Stimulated activated CD4-positive, alpha-beta T cell treated with anti-CD3 and anti-CD28 coated beads, Interleukin-15, amount 100 ng/mL, for 24 hours (primary cell): Measurements from ENCODE around the gene BICC1.

ENCODE experiments used
- DNase-seq: peaks from one replicate; pipeline ENCODE4 v3.0.0-alpha.2; 2020

The BICC1 gene

DNA sequence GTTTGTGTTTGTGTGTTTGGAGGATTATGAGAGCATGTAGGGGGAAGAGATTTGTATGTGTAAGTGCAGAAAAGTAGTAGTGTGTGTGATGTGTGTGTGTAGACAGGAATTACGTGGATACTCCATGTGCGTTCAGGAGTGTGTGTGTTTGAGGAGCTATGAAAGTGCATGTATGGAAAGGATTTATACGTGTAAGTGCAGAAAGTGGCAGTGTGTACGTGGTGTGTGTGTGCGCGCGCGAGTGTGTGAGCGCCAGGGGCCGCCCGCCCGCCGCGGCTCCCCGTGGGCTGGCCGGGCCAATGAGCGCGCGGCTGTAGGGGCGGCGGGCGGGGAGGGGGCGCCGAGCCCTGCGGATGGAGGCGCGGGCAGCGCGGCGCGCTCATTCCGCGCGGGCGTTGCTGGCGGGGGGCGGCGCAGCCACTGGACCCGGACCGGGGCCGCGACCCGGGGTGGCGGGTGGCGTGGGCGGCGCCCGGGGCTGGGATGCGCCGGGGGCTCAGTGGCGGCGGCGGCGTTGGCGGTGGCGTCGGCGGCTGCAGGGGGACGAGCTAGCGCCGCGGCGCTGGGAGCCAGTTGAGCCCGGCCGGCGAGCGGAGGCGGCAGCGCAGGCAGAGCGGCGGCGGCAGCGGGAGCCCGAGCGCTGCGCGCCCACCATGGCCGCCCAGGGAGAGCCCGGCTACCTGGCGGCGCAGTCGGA is at the start of gene BICC1:
BICC1 (plus strand) TSS at position 382 of the 697 bp plus-strand sequence; CDS start at position 654, 272 bp downstream.
- DNase-seq = peak; percentile 24

- DNase-seq = no peak
Measured at GRCh38 chr10:58464956-58465355, 47.7 kb upstream of the BICC1 start.

- no peak for DNase-seq
Measured at GRCh38 chr10:58465629-58466028, 47.0 kb upstream of the BICC1 start.

DNA sequence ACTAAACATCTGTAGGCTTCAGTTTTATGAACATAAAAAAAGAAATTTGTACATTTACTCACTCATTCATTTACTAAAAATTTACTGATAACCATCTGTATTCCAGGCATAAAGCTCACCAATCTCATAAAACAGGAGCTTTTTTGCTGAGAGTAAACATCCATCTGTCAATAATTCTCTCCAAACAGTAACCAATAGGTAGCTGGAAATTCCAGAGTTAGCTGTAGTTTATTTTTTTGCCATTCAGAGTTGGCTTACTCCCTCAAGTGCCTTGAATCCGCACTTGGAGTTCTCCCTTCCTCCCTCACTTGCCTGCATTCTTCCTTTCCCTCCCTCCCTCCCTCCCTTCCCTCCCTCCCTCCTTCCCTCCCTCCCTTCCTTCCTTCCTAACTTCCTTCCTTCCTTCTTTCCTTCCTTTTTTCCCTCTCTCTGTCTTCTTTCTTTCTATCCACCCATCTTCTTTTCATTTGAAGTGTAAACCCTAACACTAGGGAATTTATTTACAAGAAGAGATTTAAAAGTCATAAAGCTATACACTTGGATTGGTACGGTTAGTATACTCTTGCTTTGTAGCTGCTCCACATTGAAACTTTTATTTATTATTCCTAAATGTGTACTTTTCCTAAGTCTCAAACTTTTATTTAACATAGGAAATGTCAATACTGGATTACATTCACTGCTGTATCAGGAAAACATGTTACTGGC is 44.6 kb upstream of the BICC1 start:
- no peak for DNase-seq

DNA sequence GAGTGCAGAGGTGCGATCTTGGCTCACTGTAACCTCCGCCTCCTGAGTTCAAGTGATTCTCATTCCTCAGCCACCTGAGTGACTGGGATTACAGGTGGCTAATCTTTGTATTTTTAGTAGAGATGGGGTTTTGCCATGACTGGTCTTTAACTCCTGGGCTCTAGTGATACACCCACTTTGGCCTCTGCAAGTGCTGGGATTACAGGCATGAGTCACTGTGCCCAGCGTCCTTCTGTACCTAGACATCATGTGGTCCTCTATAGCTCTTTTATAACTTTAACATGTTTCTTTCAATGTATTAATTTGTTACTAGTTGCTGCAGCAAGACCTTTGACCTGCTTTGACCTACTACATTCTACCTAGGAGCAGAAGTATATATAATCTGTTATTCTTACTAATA is 38.7 kb upstream of the BICC1 start:
- DNase-seq = no peak

DNA sequence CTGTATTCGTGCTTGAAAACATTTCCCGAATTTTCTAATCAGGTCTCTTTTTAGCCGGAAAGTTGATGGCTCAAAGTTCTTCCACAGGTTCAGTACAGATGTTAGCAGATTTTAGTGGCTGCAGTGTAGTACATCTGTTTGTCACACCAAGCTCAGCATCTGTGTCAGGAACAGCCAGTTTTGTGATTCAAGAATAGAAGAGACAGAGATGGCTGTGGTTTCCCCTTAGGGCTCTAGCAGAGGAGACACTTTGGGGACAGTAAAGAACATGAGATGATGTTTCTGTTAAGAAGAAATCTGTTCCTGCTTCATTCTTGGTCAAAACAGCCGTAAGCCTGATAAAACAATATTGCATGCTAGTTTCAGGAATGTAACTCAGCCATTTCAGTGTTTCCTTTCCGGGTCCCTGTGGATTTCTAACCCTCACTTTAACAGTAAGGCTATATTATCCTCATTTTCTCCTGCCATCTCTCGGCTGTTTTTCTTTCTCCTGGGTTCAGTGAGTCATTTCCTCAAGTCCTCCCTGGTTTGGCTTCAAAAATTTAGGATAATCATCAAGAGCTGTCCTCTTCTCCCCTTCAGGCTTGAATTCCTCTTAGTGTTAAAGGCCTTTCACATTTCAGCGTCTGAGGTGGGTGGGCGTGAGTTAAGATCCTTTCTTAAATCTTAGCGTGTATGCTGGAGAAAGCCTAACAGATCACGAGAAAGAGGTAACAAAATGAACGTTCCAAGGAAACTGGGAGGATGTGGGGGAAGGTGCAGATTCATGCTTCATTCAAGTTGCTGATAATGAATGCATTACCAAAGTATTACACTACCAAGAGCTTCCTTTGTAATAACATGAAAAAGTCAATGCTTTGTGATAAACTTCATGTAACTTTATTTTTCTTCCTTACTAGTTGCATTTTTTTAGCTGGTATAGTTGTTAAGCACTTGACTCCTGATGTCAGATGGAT is 37.1 kb upstream of the BICC1 start:
- no peak for DNase-seq

DNA sequence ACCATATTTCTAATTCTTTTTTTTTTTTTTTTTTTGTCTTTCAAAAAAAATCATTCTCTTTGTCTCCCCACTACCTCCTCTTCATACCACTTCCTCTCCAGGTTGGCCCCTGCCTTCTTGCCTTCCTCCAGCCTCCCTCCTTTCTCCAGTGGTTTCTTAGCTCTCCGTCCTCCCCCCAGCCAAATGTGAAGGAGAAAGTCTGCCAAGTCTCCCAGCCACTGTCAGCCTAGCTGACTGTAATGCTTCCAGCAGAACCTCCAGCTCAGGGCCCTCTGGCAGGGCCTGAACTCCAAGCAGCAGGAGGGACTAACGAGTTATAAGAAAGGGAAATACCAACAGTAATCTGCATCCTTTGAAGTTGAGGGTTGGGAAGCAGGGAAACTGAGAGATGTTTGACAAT is 35.5 kb upstream of the BICC1 start:
- no peak for DNase-seq

- DNase-seq = no peak
Measured at GRCh38 chr10:58477902-58478301, 34.8 kb upstream of the BICC1 start.

DNA sequence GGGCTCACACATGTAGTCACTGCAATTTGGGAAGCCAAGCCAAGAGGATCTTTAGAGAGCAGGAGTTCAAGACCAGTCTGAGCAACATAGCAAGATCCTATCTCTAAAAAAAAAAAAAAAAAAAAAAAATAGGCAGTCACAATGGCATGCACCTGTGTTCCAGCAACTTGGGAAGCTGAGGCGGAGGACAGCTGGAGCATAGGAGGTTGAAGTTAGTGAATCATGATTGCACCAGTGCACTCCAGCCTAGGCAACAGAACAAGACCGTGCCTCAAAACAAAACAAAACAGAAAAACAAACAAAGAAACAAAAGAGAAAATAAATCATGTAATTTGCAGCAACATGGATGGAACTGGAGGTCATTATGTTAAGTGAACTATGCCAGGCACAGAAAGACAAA is 33.6 kb upstream of the BICC1 start:
- no peak for DNase-seq

- no peak for DNase-seq
Measured at GRCh38 chr10:58480321-58480720, 32.4 kb upstream of the BICC1 start.

DNA sequence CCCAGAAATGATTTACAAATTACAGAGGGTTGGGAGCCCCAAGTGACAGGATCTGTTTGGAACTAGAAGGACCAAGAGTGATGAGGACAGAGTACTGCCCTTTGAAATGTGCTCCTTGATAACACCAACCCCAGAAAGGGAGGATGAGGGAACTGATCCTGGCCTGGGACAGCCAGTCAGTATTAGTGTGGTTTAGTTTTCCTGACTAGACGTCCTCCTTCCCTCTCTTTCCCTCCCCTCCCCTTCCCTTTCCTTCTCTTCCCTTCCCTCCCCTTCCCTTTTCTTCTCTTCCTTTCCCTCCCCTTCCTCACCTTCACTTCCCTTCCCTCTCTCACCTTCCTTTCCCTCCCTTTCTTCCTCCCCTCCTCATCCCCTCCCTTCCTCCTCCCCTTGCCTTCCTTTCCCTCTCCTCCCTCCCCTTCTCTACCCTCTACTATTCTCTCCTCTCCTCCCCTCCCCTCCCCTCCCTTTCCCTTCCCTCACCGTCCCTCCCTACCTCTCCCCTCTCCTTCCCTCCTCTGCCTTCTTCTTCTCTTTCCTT is 31.0 kb upstream of the BICC1 start:
- DNase-seq = no peak

GRCh38 chr10:58486821-58487220 is 25.9 kb upstream of the BICC1 start:
- DNase-seq = no peak

DNA sequence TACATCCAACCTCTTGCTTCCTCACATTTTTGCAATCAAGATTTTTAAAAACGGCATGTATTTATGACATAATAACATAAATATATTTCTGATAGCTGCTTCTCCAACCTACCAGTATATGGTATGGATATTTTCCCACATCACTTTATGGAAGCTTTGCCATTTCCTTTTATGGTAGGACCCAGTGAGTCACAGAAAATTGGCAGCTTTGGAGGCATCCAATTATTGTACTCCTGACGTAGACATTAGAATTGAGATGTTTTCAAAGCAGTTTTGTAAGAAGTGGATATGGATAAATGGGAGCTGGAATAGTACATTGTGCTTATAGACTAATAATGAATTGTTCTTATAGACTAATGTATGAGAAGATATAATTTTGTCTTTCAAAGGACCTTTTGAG is 23.8 kb upstream of the BICC1 start:
- DNase-seq = no peak

GRCh38 chr10:58502956-58503355 is 9.7 kb upstream of the BICC1 start:
- no peak for DNase-seq

GRCh38 chr10:58508316-58508715 is 4.4 kb upstream of the BICC1 start:
- no peak for DNase-seq

GRCh38 chr10:58511765-58512490 is 744 bp upstream of the BICC1 start:
- no peak for DNase-seq

GRCh38 chr10:58513188-58514110 is 777 bp downstream of the BICC1 start:
- peak; percentile 3 for DNase-seq

DNA sequence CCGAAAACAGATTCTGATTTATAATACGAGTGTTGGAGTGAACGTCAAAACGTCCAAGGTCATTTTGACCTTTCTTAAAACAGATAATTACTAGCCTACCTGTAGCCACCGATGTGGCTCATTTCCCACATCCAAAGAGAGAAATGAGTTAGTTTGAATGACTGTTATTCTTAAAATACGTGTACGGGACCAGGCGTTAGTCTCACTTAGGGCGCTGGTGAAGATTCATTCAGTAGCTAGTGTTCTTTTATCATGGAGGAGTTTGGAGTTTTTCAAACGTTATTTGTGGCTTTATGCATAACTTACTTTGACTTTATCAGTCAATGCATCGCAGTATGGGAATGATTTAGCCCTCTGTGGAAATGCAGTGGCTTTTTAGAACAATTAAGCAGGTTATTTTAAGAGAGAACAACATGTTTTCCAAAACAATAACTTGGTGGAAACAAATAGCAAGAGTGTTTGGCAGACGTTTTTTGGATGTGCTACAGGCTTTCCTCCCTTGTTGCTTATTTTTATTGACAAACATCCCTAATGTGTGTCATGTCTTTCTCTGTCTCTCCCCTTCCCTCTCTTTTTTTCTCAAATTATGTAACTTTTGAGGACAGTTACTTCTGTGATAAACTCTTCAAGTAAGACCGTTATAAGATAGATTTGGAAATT is 1.6 kb downstream of the BICC1 start:
- DNase-seq = no peak

DNA sequence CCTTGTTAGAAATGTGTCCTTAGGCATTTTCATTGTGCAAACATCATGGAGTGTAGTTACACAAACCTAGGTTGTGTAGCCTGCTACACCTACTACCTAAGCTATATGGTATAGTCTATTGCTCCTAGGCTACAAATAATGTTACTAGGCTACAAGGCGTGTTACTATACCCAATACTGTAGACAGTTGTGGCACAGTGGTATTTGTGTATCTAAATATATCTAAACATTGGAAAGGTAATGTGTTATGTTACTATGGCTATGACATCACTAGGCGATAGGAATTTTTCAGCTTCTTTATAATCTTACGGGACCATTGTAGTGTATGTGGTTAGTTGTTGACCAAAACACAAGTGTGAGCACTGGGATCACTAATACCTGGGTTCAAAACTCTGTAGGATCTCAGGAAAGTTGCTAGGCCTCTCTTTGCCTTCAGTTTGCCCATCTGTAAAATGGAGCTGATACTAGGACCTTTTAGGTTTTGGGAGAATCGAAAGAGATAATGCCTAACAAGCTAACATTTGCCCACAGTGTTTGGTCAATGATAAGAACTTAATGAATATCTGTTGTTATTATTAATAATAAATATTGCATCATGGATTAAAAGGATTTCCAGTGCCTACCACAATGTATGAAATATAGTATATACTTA is 2.7 kb downstream of the BICC1 start:
- no peak for DNase-seq

DNA sequence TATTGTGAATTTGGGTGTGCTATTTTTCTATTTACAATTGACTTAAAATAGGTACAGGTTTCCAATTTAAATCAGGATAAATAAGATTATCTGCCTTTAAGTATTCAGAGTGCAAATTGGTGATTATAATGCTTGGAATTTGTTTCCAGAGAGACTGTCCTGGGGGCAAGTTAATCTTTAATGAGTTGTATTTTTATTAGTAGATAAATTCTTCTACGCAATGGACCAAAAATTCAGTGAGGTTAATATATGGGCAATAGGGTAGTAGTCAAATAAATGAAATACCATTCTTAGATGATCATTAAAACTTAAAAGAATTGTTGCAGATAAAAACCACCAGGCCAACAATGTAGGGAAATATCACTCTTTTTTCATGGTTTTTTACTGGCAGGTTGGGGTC is 3.4 kb downstream of the BICC1 start:
- DNase-seq = no peak
